AG04450 (cell line): ENCODE measurements around the gene TMEM45A. TPM values are rescaled to one million over a fixed set of nuclear protein-coding genes. Genes with fewer than 3 reads are reported as not detected.

Experiments used
- CTCF ChIA-PET: fragments of 300-600, 350-600 bp; formaldehyde crosslinking; extraction: SDS; loops from one replicate; lab custom pipeline; 2022; ENCODE audit warnings: antibody characterized with exemption, inconsistent platforms; lab: Charles Lee
- POLR2A ChIA-PET: fragments of 350-600 bp; formaldehyde crosslinking; extraction: SDS; loops from one replicate; lab custom pipeline; 2021; ENCODE audit warnings: antibody characterized with exemption, inconsistent platforms; lab: Yijun Ruan, JAX
- DNase-seq: peaks from one replicate; pipeline ENCODE4 v3.0.0-alpha.2; 2011; ENCODE audit warnings: low read depth, low spot score
- H3K27ac ChIP-seq: one replicate; pipeline ENCODE4 v1.5.1; 2012; ENCODE audit warnings: low read depth, low read length, control low read depth
- H3K27me3 ChIP-seq: one replicate; pipeline ENCODE4 v1.6.0; 2012; ENCODE audit warnings: low read length; ENCODE audit not compliant: control insufficient read depth, insufficient read depth
- H3K4me3 ChIP-seq: 2 replicates; pipeline ENCODE4 v1.5.1; 2011; ENCODE audit warnings: mild to moderate bottlenecking, low read depth, low read length, control low read depth
- H3K9me3 ChIP-seq: 2 replicates; pipeline ENCODE4 v1.5.1; 2012; ENCODE audit warnings: low read length; ENCODE audit not compliant: control insufficient read depth, insufficient read depth
- polyA plus RNA-seq: library from polyadenylated mRNA; depleted of rRNA; stranded (reverse); fragments of >200 nt; gene quantifications from 2 replicates; pipeline ENCODE4 v1.2.3, GENCODE V29; 2011; rRNA removed
- TF ChIP-seq, protein P1 (sequence below): IDR thresholded peaks from 2 replicates; pipeline ENCODE4 v1.5.1; 2011; ENCODE audit warnings: low read depth, low read length, control low read depth, inconsistent platforms

The TMEM45A gene
- polyA plus RNA-seq, 1 experiment = 42.8 TPM

DNA sequence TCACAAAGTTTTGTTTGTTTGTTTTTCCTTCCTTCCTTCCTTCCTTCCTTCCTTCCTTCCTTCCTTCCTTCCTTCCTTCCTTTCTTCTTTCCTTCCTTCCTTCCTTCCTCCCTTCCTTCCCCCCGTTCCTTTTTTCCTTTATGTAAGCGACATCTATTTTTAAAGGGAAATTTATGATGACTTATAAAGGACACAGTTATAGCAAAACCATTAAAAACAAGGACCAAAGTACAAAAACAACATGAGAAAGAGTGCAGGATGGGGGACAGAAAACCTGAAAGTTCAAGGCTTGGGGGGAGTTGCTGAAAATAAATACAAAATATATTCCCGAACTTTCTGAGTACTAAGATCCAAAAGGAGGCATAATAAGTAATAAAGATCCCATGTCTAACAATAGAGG, 118.8 kb downstream of the TMEM45A start:
- Histone ChIP-seq H3K9me3 (no peaks in the 10 kb centered on the region), H3K4me3 (no peak overlapping the region), H3K27ac (no peak overlapping the region), H3K27me3 (peaks cover 5% of the 10 kb centered on the region)
- POLR2A ChIA-PET = no interaction called here
- DNase-seq = no peak
- CTCF ChIA-PET = no interaction called here
- TF ChIP-seq, protein P1, sequence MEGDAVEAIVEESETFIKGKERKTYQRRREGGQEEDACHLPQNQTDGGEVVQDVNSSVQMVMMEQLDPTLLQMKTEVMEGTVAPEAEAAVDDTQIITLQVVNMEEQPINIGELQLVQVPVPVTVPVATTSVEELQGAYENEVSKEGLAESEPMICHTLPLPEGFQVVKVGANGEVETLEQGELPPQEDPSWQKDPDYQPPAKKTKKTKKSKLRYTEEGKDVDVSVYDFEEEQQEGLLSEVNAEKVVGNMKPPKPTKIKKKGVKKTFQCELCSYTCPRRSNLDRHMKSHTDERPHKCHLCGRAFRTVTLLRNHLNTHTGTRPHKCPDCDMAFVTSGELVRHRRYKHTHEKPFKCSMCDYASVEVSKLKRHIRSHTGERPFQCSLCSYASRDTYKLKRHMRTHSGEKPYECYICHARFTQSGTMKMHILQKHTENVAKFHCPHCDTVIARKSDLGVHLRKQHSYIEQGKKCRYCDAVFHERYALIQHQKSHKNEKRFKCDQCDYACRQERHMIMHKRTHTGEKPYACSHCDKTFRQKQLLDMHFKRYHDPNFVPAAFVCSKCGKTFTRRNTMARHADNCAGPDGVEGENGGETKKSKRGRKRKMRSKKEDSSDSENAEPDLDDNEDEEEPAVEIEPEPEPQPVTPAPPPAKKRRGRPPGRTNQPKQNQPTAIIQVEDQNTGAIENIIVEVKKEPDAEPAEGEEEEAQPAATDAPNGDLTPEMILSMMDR = no peak

DNA sequence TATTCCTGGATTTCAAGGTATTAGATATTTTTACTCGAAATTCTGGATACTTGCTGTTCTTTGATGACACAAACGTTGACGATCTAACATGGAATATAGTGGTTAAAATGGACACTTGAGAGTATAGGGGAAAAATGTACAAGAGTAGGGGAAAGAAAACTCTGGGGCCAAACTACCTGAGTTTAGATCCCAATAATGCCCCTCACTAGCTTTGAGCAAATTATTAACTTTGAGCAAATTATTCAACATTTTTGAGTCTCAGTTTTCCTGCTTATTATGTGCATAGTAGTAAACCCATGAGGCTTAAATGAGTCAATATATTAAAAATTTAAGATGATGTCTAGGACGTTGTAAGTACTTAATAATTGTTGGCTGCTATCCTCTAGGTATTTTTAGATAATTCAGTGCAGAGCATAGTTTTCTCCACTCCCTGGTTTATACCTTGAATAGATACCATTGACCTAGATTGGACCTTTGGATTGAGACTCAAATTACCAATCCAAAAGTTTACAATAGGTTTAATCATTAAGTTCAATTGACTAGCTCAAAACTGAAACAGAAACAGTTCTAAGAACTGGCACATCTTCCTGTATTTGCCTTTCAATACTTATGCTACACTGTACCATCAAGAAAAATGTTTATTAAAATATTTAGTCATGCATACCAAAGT, 121.4 kb downstream of the TMEM45A start:
- ChIA-PET CTCF (interaction anchor here (2.8 kb wide), 1 partner anchor 151 kb away, joined by 8 read pairs; no protein-coding TSS in a partner anchor), POLR2A (no interaction called here)
- H3K27ac ChIP-seq = no peak overlapping the region
- H3K4me3 ChIP-seq = no peak overlapping the region
- no peaks in the 10 kb centered on the region for H3K9me3 ChIP-seq
- DNase-seq = no peak
- TF ChIP-seq, protein P1 = no peak
- H3K27me3 ChIP-seq = peaks cover 8% of the 10 kb centered on the region

DNA sequence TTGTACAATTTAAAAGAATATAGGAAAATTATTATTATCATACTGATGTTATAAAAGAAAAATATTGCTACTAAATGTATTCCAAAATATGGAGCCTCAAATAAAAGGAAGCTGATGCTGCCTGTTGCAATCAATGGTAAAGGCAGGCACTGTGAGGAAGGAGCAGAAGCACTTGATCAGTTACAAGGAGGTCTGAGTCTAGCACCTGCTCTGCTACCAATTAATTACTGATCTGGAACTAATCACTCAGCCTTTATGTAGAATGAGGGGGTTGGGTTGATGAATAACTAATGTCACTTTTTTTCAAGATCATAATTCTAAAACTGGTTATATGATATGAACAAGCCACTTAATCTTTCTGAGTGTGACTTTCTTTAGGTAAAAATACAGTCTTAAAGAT, 122.5 kb downstream of the TMEM45A start:
- H3K9me3 ChIP-seq = no peaks in the 10 kb centered on the region
- POLR2A ChIA-PET = no interaction called here
- no peak overlapping the region for H3K4me3 ChIP-seq
- H3K27me3 ChIP-seq = peaks cover 2% of the 10 kb centered on the region
- H3K27ac ChIP-seq = no peak overlapping the region
- CTCF ChIA-PET = interaction anchor here (2.8 kb wide), 1 partner anchor 152 kb away, joined by 8 read pairs; no protein-coding TSS in a partner anchor
- no peak for DNase-seq
- TF ChIP-seq, protein P1 = no peak

DNA sequence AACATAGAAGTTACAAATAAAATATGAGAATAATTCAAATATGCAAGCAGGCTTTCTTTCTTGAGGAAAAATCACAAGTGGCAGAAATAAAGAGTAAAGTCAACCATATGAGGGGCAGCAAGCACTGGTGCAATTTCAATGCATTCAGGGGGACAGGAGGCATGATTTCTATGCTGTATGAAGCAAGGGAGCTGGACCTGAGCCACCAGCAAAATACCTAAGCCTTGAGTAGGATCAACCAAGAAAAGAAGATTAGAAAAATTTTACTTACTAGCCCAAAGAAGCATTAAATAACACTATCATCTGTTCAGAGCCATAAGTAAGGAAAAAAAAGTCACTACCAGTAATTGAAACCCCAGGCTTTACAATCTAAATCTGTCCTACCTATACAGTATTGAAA, 123.3 kb downstream of the TMEM45A start:
- CTCF ChIA-PET = interaction anchor here (2.8 kb wide), 1 partner anchor 153 kb away, joined by 8 read pairs; no protein-coding TSS in a partner anchor
- TF ChIP-seq, protein P1 = no peak
- no peak overlapping the region for H3K4me3 ChIP-seq
- no peaks in the 10 kb centered on the region for H3K9me3 ChIP-seq
- POLR2A ChIA-PET = no interaction called here
- H3K27ac ChIP-seq = no peak overlapping the region
- peaks cover 2% of the 10 kb centered on the region for H3K27me3 ChIP-seq
- no peak for DNase-seq

DNA sequence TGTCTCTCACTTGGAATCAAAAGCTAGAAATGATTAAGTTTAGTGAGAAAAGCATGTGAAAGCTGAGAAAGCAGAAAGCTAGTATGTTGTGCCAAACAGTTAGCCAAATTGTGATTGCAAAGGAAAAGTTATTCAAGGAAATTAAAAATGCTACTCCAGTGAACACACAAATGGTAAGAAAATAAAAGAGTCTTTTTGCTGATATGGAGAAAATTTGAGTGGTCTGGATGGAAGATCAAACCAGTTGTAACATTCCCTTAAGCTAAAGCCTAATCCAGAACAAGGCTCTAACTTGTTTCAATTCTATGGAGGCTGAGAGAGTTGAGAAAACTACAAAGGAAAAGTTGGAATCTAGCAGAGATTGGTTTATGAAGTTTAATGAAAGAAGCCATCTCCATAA, 128.8 kb downstream of the TMEM45A start:
- ChIA-PET CTCF (no interaction called here), POLR2A (no interaction called here)
- TF ChIP-seq, protein P1 = no peak
- H3K27ac ChIP-seq = no peak overlapping the region
- DNase-seq = no peak
- H3K4me3 ChIP-seq = no peak overlapping the region
- peaks cover 6% of the 10 kb centered on the region for H3K27me3 ChIP-seq
- H3K9me3 ChIP-seq = no peaks in the 10 kb centered on the region

Other genes starting within 250 kb of the TMEM45A start
- 46.8 and 65.7 TPM in 2 replicates for gene TBC1D23, start 231.6 kb upstream of the TMEM45A start, polyA plus RNA-seq
- 48.1 and 60.9 TPM in 2 replicates for gene NIT2, start 157.9 kb upstream of the TMEM45A start, polyA plus RNA-seq
- 40.1 and 53.7 TPM in 2 replicates for gene TOMM70, start 91.5 kb upstream of the TMEM45A start, polyA plus RNA-seq
- gene LNP1, start 91.1 kb upstream of the TMEM45A start, polyA plus RNA-seq = 2.7 and 3.3 TPM in 2 replicates
- gene ADGRG7, start 117.0 kb downstream of the TMEM45A start, polyA plus RNA-seq = not detected in 2 replicates
- 96.4 and 99.8 TPM in 2 replicates for gene TFG, start 216.9 kb downstream of the TMEM45A start, polyA plus RNA-seq